ENCODE data around the gene KIF13A. TPM values are rescaled to one million over a fixed set of nuclear protein-coding genes. Genes with fewer than 3 reads are reported as not detected.
A peak's percentile ranks its signal among the peaks of the same experiment; 100 is the strongest.

KIF13A gene
- total and polyA plus RNA-seq, 9 of the 15 experiments (the other 6 are each of a cell fraction or from before 2014, with no cell fraction given) = 3.6 to 44.3 (median 29.7) TPM

DNA sequence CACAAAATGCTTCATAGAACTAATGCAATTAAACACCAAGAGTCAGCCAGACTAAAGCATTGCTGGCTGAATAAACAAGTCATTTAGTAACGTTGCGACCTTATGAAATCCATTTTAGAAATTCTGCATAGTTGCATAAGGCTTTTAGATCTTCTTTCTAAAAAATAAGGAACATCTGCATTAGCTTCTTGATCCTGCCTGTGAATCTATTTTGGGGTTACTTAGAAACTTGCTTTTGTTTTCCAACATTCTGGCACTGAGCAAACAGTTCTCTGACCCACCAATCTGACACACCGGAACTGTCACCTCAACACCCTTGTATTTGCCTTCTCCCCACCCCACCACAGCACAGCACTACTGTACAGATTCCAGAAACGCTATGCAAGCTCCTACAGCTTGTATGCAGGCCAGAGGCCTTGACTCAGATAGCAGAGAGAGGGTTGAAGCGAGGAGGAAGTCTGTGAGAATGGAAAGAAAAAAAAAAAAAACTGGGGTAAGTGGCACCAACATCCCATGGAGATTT is 55.0 kb downstream of the KIF13A start (continued):
- TF ChIP-seq ZNF407 (IDR thresholded peaks at IDR 0.05; ENCODE audit: low read depth) = no peak
- TF ChIP-seq MAZ (CRISPR knock-in tag; conservative IDR thresholded peaks at IDR 0.05 in 1 of 2, IDR thresholded peaks at IDR 0.05 in 1 of 2) = peak in 1 of 2 experiments; percentile 55; a peak in 1 of 4 replicates
- no peak for TF ChIP-seq ESRRB (CRISPR knock-in tag; IDR thresholded peaks at IDR 0.05; ENCODE audit: borderline replicate concordance)
- TF ChIP-seq, protein P1, sequence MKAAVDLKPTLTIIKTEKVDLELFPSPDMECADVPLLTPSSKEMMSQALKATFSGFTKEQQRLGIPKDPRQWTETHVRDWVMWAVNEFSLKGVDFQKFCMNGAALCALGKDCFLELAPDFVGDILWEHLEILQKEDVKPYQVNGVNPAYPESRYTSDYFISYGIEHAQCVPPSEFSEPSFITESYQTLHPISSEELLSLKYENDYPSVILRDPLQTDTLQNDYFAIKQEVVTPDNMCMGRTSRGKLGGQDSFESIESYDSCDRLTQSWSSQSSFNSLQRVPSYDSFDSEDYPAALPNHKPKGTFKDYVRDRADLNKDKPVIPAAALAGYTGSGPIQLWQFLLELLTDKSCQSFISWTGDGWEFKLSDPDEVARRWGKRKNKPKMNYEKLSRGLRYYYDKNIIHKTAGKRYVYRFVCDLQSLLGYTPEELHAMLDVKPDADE (conservative IDR thresholded peaks at IDR 0.05; ENCODE audit: control insufficient read depth, low read depth, low read length) = no peak
- TF ChIP-seq PYGO2 (tag; IDR thresholded peaks at IDR 0.05) = no peak
- TF ChIP-seq RAD51 (IDR thresholded peaks at IDR 0.05; ENCODE audit: borderline replicate concordance, low read depth) = no peak
- TF ChIP-seq HCFC1 (IDR thresholded peaks at IDR 0.05; ENCODE audit: low read depth, low read length) = no peak
- peak; percentile 52; the same call in 1 of the 2 replicates for TF ChIP-seq DPF2 (IDR thresholded peaks at IDR 0.05)
- 0 out of 2 replicates have a peak, but pooled peaks have one; percentile 28 for TF ChIP-seq ZBTB33 (CRISPR knock-in tag; IDR thresholded peaks at IDR 0.05)
- TF ChIP-seq, protein P2, sequence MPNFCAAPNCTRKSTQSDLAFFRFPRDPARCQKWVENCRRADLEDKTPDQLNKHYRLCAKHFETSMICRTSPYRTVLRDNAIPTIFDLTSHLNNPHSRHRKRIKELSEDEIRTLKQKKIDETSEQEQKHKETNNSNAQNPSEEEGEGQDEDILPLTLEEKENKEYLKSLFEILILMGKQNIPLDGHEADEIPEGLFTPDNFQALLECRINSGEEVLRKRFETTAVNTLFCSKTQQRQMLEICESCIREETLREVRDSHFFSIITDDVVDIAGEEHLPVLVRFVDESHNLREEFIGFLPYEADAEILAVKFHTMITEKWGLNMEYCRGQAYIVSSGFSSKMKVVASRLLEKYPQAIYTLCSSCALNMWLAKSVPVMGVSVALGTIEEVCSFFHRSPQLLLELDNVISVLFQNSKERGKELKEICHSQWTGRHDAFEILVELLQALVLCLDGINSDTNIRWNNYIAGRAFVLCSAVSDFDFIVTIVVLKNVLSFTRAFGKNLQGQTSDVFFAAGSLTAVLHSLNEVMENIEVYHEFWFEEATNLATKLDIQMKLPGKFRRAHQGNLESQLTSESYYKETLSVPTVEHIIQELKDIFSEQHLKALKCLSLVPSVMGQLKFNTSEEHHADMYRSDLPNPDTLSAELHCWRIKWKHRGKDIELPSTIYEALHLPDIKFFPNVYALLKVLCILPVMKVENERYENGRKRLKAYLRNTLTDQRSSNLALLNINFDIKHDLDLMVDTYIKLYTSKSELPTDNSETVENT (CRISPR knock-in tag; IDR thresholded peaks at IDR 0.05) = no peak
